Thoracic aorta (tissue), 2 donors: Measurements from ENCODE around the gene PRDM16. TPM values are rescaled to one million over a fixed set of nuclear protein-coding genes. Genes with fewer than 3 reads are reported as not detected.
A peak's percentile ranks its signal among the peaks of the same experiment; 100 is the strongest.

Source experiments
- ATAC-seq: fragments of 150-250 bp; one replicate; pipeline ENCODE4 v1.8.0; 2017; ENCODE audit warnings: low read depth; ENCODE audit not compliant: insufficient number of reproducible peaks, low FRiP score
- DNase-seq: peaks from one replicate; pipeline ENCODE4 v3.0.0-alpha.2; 2020; ENCODE audit warnings: low spot score
- H3K27ac ChIP-seq, 2 donors: fragments of 200-600 bp; sonication (generic); 1 replicate in 1 of 2; 2 replicates in 1 of 2; pipeline ENCODE4 v1.5.1; 2016; ENCODE audit warnings: mild to moderate bottlenecking in 2 of 2, moderate library complexity in 2 of 2
- H3K27me3 ChIP-seq: fragments of 200-600 bp; sonication (generic); replicated peaks from 2 replicates; pipeline ENCODE4 v1.6.0; 2016; ENCODE audit warnings: mild to moderate bottlenecking; ENCODE audit not compliant: insufficient read depth
- H3K36me3 ChIP-seq: fragments of 200-600 bp; sonication (generic); one replicate; pipeline ENCODE4 v1.5.1; 2016
- H3K4me1 ChIP-seq, 2 donors: fragments of 200-600 bp; sonication (generic); 1 replicate in 1 of 2; 2 replicates in 1 of 2; pipeline versions ENCODE4 v1.5.1 to v1.6.0; 2016; ENCODE audit warnings: low read depth in 2 of 2, mild to moderate bottlenecking in 1 of 2; ENCODE audit not compliant: control insufficient read depth in 1 of 2
- H3K4me3 ChIP-seq: fragments of 200-600 bp; sonication (generic); 2 replicates; pipeline ENCODE4 v1.5.1; 2016; ENCODE audit warnings: mild to moderate bottlenecking
- H3K9me3 ChIP-seq: fragments of 200-600 bp; sonication (generic); 2 replicates; pipeline ENCODE4 v1.5.1; 2016
- total RNA-seq, 2 donors: library from RNA; depleted of rRNA; stranded (reverse); fragments of >200 nt; gene quantifications; one replicate each; pipeline versions ENCODE4 v1.1.0 to v1.2.3, GENCODE V29; 2016
- TF ChIP-seq, protein P1 (sequence below): fragments of 200-600 bp; sonication (generic); IDR thresholded peaks from one replicate; pipeline ENCODE4 v1.5.1; 2019; ENCODE audit warnings: antibody characterized with exemption

PRDM16 gene
- total RNA-seq, 2 donors from 2014 or later: 68.9 to 85.4 TPM

DNA sequence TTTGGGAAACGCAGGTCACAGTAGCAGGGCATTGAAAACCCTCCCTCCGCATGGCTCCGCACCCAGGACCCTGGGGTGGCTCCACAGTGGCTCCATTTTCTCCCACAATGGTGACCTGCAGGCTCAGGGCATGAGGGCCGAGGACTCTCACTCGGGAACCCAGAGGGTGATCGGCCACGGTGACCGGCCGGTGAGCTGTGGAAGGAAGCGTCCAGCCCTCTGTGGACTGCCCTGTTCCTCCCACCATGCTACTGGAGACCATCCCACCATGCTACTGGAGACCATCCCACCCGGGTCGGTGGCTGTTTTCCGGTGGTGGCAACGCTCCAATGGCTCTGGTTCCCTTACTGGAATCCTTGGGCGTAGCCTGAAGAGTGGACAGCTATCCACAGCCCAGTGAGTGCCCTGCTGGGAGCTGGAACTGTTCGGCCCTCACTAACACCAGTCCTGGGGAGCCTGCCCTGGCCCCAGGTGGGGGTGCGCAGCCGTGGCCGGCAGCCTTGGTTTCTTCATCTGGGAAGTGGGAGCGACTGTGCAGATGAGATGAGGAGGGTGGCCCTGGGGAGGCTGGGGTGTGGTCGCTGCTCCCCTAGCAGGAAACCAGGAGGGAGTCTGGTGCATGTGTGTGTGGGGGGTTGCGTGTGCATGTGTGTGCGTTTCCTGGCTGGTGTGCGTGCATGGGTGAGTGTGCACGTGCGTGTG lies 59.6 kb downstream of the PRDM16 start:
- no peaks in the 10 kb centered on the region for H3K27me3 ChIP-seq
- H3K27ac ChIP-seq: peak overlapping the region; percentile 95 to 97
- H3K9me3 ChIP-seq: no peaks in the 10 kb centered on the region
- H3K36me3 ChIP-seq: no peaks in the 10 kb centered on the region
- H3K4me1 ChIP-seq: peaks cover 93 to 100% of the 10 kb centered on the region in 2 donors
- TF ChIP-seq, protein P1, sequence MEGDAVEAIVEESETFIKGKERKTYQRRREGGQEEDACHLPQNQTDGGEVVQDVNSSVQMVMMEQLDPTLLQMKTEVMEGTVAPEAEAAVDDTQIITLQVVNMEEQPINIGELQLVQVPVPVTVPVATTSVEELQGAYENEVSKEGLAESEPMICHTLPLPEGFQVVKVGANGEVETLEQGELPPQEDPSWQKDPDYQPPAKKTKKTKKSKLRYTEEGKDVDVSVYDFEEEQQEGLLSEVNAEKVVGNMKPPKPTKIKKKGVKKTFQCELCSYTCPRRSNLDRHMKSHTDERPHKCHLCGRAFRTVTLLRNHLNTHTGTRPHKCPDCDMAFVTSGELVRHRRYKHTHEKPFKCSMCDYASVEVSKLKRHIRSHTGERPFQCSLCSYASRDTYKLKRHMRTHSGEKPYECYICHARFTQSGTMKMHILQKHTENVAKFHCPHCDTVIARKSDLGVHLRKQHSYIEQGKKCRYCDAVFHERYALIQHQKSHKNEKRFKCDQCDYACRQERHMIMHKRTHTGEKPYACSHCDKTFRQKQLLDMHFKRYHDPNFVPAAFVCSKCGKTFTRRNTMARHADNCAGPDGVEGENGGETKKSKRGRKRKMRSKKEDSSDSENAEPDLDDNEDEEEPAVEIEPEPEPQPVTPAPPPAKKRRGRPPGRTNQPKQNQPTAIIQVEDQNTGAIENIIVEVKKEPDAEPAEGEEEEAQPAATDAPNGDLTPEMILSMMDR: no peak
- no peak for ATAC-seq
- no peak for DNase-seq
- peak overlapping the region; percentile 60 for H3K4me3 ChIP-seq

DNA sequence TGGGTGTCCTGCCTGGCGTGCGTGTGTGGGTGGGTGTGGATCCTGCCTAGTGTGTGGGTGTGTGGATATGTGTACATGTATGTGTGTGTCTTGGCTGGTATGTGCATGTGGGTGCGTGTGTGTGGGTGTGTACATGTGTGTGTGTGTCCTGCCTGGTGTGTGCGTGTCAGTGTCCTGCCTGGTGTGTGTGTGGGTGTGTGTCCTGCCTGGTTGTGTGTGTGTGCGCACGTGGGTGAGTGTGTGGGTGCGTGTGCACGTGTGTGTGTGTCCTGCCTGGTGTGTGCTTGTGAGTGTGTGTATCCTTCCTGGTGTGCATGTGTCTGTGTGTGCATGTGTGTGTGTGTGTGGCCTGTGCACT lies 60.1 kb downstream of the PRDM16 start:
- TF ChIP-seq, protein P1: no peak
- H3K9me3 ChIP-seq: no peaks in the 10 kb centered on the region
- peak overlapping the region; percentile 60 for H3K4me3 ChIP-seq
- no peaks in the 10 kb centered on the region for H3K36me3 ChIP-seq
- H3K27ac ChIP-seq: peak overlapping the region; percentile 95 to 97
- H3K27me3 ChIP-seq: no peaks in the 10 kb centered on the region
- no peak for DNase-seq
- H3K4me1 ChIP-seq: peaks cover 92 to 100% of the 10 kb centered on the region in 2 donors
- no peak for ATAC-seq

DNA sequence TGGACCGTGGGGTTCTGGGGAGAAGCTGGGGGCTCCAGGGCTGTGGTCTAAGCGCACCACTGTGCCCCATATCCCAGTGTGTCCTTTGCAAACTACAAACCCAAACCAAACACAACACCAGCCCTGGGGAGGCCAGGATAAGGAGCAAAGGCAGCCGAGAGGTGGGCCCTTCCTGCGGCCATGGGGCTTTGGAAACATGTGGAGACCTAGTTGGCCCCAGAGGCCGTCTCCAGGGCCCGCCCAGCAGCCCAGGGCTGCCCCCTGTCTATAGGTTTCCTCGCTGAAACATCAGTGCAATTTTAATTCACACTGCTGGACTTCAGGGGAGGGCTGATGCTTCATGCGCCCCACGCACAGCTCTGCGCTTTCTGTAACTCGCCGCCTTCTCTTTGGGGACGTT lies 61.3 kb downstream of the PRDM16 start:
- Histone ChIP-seq H3K27ac (peak overlapping the region; percentile 95 to 97), H3K4me3 (no peak overlapping the region), H3K4me1 (peaks cover 91 to 100% of the 10 kb centered on the region in 2 donors), H3K36me3 (no peaks in the 10 kb centered on the region), H3K27me3 (no peaks in the 10 kb centered on the region), H3K9me3 (no peaks in the 10 kb centered on the region)
- TF ChIP-seq, protein P1: no peak
- DNase-seq (no peak), ATAC-seq (no peak)

DNA sequence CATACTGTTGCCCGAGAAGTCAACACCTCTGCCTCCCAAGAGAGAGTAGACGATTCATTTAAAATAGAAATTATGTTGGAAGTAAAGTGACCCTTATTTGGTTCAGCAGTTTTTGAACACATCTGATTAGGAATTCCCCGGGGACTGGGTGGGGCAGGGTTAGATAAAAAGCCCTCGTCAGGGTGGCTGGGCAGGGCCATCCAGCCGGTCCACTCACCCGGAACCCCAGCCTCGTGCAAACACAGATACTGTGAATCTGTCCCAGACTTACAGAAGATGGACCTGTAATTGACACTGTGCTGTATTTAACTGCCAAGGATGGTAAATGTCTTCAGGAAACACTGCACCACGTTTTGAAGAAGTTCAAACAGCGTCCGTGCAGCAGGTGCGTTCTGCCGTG lies 63.7 kb downstream of the PRDM16 start:
- Histone ChIP-seq H3K27ac (peak overlapping the region; percentile 95 to 97), H3K9me3 (no peaks in the 10 kb centered on the region), H3K27me3 (no peaks in the 10 kb centered on the region), H3K36me3 (no peaks in the 10 kb centered on the region), H3K4me1 (peaks cover 73 to 97% of the 10 kb centered on the region in 2 donors), H3K4me3 (peak overlapping the region; percentile 50)
- TF ChIP-seq, protein P1: no peak
- DNase-seq: no peak
- no peak for ATAC-seq

DNA sequence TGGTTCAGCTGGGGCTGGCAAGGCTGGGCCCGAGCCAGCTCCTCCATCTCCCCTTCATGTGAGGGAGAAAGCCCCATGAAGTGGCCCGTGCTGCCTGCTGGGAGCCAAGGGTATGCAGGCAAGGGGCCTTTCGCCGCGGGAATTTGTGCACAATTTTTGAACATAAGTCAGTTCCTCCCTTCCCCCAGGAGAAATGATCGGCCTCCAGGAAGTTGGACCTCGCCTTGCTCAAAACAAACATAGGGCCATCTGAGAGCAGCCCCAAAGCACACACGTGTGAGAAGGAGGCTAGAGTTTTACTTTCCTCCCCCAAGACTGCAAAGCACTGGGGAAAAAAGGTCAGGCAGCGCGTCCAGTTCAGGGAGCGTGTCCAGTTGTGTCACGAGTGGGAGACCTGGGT lies 64.7 kb downstream of the PRDM16 start:
- DNase-seq (no peak), ATAC-seq (peak; percentile 29)
- H3K4me1 ChIP-seq: peaks cover 65 to 87% of the 10 kb centered on the region in 2 donors
- TF ChIP-seq, protein P1: no peak
- H3K4me3 ChIP-seq: peak overlapping the region; percentile 50
- no peaks in the 10 kb centered on the region for H3K27me3 ChIP-seq
- H3K27ac ChIP-seq: peak overlapping the region; percentile 95 to 97
- no peaks in the 10 kb centered on the region for H3K9me3 ChIP-seq
- H3K36me3 ChIP-seq: no peaks in the 10 kb centered on the region
